OCI-LY3 (cell line): Measurements from ENCODE around the gene RBM41.

Experiments used
- H2AFZ ChIP-seq: fragments of 200-600, 300-600 bp; shearing (Covaris generic); 2 replicates; pipeline ENCODE4 v1.6.0; 2014; ENCODE audit warnings: antibody characterized with exemption, low read depth, low read length
- H3K27ac ChIP-seq: fragments of 200-600, 300-600 bp; sonication (generic); 2 replicates; pipeline ENCODE4 v1.5.1; 2014; ENCODE audit warnings: mild to moderate bottlenecking, low read length, moderate library complexity, mixed read lengths
- H3K27me3 ChIP-seq: fragments of 200-600, 300-600 bp; sonication (generic); 2 replicates; pipeline ENCODE4 v1.6.1; 2014; ENCODE audit warnings: low read depth, low read length, mixed read lengths
- H3K36me3 ChIP-seq: fragments of 200-600, 300-600 bp; sonication (generic); replicated peaks from 2 replicates; pipeline ENCODE3; 2014; ENCODE audit warnings: low read depth, low read length, mixed read lengths
- H3K4me1 ChIP-seq: fragments of 300-600, 200-600 bp; sonication (generic); 2 replicates; pipeline ENCODE4 v1.6.1; 2014; ENCODE audit warnings: low read length, mixed read lengths
- H3K4me2 ChIP-seq: fragments of 200-600, 300-600 bp; sonication (generic); 2 replicates; pipeline ENCODE4 v1.6.1; 2014; ENCODE audit warnings: low read length, mixed read lengths
- H3K4me3 ChIP-seq: fragments of 300-600, 200-600 bp; sonication (generic); 2 replicates; pipeline ENCODE4 v1.5.1; 2014; ENCODE audit warnings: antibody characterized with exemption, mild to moderate bottlenecking, low read length, moderate library complexity
- H3K79me2 ChIP-seq: fragments of 300-600, 200-600 bp; shearing (Covaris generic); 2 replicates; pipeline ENCODE4 v1.6.1; 2014; ENCODE audit warnings: mild to moderate bottlenecking, low read length, mixed read lengths
- H3K9ac ChIP-seq: fragments of 300-600, 200-600 bp; shearing (Covaris generic); 2 replicates; pipeline ENCODE4 v1.6.0; 2014; ENCODE audit warnings: mild to moderate bottlenecking, low read length, moderate library complexity
- H3K9me3 ChIP-seq: fragments of 200-600, 300-600 bp; shearing (Covaris generic); 2 replicates; pipeline ENCODE4 v1.6.1; 2014; ENCODE audit warnings: low read length, mixed read lengths; ENCODE audit not compliant: insufficient read depth
- H4K20me1 ChIP-seq: fragments of 200-600, 300-600 bp; sonication (generic); 2 replicates; pipeline ENCODE4 v1.6.1; 2016; ENCODE audit warnings: low read length, mixed read lengths; ENCODE audit not compliant: insufficient read depth
- EZH2phosphoT487 ChIP-seq: fragments of 200-600 bp; shearing (Covaris generic); IDR thresholded peaks from 2 replicates; pipeline ENCODE4 v1.6.1; 2018; ENCODE audit warnings: antibody characterized with exemption, mixed run types, low read depth
- TF ChIP-seq, protein P1 (sequence below): fragments of 200-600, 300-600 bp; sonication (generic); IDR thresholded peaks from 2 replicates; pipeline ENCODE4 v1.5.1; 2014; ENCODE audit warnings: antibody characterized with exemption, low read length, low read depth

RBM41 gene

DNA sequence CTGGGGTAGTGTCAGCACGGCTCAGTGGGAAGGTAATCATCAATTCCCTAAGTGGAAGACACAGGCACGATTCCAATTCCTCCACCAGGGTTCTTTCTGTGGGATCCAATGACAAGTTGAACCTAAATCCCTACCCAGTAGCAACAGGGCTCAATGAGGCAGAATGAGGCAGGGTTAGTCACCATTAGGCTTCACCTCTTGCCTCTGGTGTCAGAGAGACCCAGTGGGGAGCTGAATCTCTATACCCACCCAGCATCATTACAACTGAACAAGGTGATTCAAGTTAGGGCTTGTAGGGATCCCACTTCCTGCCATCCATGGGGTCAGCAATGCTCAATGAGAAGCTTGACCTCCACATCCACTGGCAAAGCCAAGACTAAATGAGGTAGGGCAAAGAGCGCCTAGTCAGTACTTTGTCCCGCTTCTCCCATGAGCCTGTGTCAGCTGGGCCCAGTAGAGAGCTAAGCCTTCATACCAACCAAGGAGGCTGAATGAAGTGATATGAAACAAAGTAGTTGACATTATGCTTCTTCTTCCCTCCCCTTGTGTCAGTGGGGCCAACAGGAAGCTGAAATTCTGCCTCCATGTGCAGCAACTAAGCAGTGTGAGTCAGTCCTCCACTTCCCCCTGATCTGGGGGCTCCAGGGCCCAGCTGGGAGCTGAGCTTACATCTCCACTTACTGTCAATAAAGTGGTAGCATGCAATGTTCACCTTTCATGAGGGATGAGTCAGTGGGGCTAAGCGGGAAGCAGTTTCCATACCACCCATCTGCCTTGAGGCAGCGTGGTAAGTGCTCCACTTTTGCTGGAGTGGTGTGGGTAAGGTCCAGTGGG, 36.4 kb upstream of the RBM41 start:
- Histone ChIP-seq H3K9me3 (no peaks in the 10 kb centered on the region), H2AFZ (no peak overlapping the region), H3K27me3 (no peaks in the 10 kb centered on the region), H3K9ac (no peak overlapping the region), H3K36me3 (no peaks in the 10 kb centered on the region), H3K4me2 (peak overlapping the region; percentile 34), H3K4me3 (peak overlapping the region; percentile 49), H3K79me2 (no peaks in the 10 kb centered on the region), H4K20me1 (no peaks in the 10 kb centered on the region), H3K27ac (no peak overlapping the region), H3K4me1 (no peaks in the 10 kb centered on the region)
- TF ChIP-seq EZH2phosphoT487 = no peak
- TF ChIP-seq, protein P1, sequence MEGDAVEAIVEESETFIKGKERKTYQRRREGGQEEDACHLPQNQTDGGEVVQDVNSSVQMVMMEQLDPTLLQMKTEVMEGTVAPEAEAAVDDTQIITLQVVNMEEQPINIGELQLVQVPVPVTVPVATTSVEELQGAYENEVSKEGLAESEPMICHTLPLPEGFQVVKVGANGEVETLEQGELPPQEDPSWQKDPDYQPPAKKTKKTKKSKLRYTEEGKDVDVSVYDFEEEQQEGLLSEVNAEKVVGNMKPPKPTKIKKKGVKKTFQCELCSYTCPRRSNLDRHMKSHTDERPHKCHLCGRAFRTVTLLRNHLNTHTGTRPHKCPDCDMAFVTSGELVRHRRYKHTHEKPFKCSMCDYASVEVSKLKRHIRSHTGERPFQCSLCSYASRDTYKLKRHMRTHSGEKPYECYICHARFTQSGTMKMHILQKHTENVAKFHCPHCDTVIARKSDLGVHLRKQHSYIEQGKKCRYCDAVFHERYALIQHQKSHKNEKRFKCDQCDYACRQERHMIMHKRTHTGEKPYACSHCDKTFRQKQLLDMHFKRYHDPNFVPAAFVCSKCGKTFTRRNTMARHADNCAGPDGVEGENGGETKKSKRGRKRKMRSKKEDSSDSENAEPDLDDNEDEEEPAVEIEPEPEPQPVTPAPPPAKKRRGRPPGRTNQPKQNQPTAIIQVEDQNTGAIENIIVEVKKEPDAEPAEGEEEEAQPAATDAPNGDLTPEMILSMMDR = no peak

DNA sequence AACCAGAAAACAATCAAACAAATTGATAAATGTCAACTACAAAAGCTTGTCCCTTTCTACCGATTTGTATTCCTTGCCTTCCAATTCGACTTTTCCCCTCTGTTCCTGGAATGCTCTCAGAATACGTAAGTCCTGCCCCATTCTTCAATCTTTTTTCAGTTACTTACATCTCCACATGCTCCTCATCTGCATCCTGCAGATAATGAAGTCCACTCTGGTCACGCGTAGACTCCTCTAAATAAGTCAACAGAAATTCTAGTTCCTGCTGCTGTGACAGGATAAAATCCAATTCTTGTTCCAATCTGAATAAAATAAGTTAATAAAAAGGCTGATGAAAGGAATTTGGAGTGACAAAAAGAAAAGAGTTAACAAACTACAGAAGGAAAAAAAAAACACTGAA, 34.4 kb upstream of the RBM41 start:
- Histone ChIP-seq H3K27me3 (no peaks in the 10 kb centered on the region), H3K4me2 (no peak overlapping the region), H3K4me3 (no peak overlapping the region), H3K79me2 (no peaks in the 10 kb centered on the region), H2AFZ (no peak overlapping the region), H3K27ac (no peak overlapping the region), H4K20me1 (no peaks in the 10 kb centered on the region), H3K4me1 (no peaks in the 10 kb centered on the region), H3K9me3 (no peaks in the 10 kb centered on the region), H3K36me3 (no peaks in the 10 kb centered on the region), H3K9ac (no peak overlapping the region)
- no peak for TF ChIP-seq EZH2phosphoT487
- TF ChIP-seq, protein P1 = no peak

DNA sequence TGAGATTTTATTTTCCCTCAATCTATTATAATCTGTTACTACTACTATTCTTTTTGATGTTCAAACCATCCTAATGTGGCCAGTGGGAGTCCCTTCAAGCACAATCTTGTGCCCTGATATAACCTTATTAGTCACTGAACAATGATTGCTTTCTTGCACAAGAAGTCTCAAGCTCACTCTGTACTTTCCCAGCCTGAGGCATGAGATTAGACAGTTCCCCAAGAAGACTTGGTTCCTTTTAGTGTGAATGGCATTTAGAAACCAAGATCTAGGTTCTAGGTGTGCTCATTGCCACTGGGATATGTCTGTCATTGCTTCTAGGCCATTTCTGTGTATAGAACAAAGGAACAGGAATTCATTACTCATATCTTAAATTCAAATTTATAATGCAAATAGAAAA, 28.0 kb upstream of the RBM41 start:
- no peaks in the 10 kb centered on the region for H4K20me1 ChIP-seq
- H3K79me2 ChIP-seq = no peaks in the 10 kb centered on the region
- peaks cover 2% of the 10 kb centered on the region for H3K36me3 ChIP-seq
- H3K4me2 ChIP-seq = no peak overlapping the region
- TF ChIP-seq EZH2phosphoT487 = no peak
- TF ChIP-seq, protein P1 = no peak
- no peaks in the 10 kb centered on the region for H3K27me3 ChIP-seq
- H3K4me1 ChIP-seq = no peaks in the 10 kb centered on the region
- H3K4me3 ChIP-seq = no peak overlapping the region
- no peak overlapping the region for H3K27ac ChIP-seq
- H2AFZ ChIP-seq = no peak overlapping the region
- H3K9ac ChIP-seq = no peak overlapping the region
- H3K9me3 ChIP-seq = no peaks in the 10 kb centered on the region

DNA sequence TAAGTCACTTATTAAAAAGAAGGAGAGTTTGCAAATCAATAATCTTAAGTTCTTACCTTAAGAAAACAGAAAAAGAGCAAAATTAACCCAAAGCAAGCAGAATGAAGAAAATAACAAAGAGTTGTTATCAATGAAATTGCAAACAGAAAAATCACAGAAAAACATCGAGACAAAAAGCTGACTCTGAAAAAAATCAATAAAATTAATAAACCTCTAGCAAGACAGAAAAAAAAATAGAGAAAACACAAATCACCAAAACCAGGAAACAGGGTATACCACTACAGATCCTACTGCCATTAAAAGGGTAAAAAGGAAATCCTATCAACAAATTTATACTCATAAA, 17.3 kb upstream of the RBM41 start:
- Histone ChIP-seq H3K36me3 (no peaks in the 10 kb centered on the region), H3K4me2 (no peak overlapping the region), H3K9me3 (no peaks in the 10 kb centered on the region), H3K4me3 (no peak overlapping the region), H3K27me3 (no peaks in the 10 kb centered on the region), H2AFZ (no peak overlapping the region), H3K27ac (no peak overlapping the region), H3K79me2 (no peaks in the 10 kb centered on the region), H3K4me1 (no peaks in the 10 kb centered on the region), H4K20me1 (no peaks in the 10 kb centered on the region), H3K9ac (no peak overlapping the region)
- TF ChIP-seq EZH2phosphoT487 = no peak
- TF ChIP-seq, protein P1 = no peak
